Spinal cord (tissue), 10 donors: ENCODE data around the gene ZNF688. TPM values are rescaled to one million over a fixed set of nuclear protein-coding genes. Genes with fewer than 3 reads are reported as not detected.
A peak's percentile ranks its signal among the peaks of the same experiment; 100 is the strongest.

ENCODE experiments used
- DNase-seq, 6 donors: peaks; one replicate each; pipeline versions ENCODE4 v3.0.0 to v3.0.0-alpha.2; 2013 to 2015; ENCODE audit warnings: low spot score in 6 of 6, low read depth in 4 of 6
- H3K27ac ChIP-seq: one replicate; pipeline ENCODE4 v1.5.1; 2013; ENCODE audit warnings: low read depth, low read length, control low read depth
- H3K27me3 ChIP-seq: one replicate; pipeline ENCODE4 v1.6.1; 2013; ENCODE audit warnings: low read length; ENCODE audit not compliant: control insufficient read depth, insufficient read depth
- H3K36me3 ChIP-seq: one replicate; pipeline ENCODE4 v1.6.1; 2013; ENCODE audit warnings: low read length; ENCODE audit not compliant: control insufficient read depth, insufficient read depth
- H3K4me1 ChIP-seq: one replicate; pipeline ENCODE4 v1.6.1; 2013; ENCODE audit warnings: low read length; ENCODE audit not compliant: control insufficient read depth, insufficient read depth
- H3K4me3 ChIP-seq: one replicate; pipeline ENCODE4 v1.5.1; 2013; ENCODE audit warnings: low read depth, low read length, control low read depth
- H3K9me3 ChIP-seq: one replicate; pipeline ENCODE4 v1.6.1; 2013; ENCODE audit warnings: low read length; ENCODE audit not compliant: control insufficient read depth, insufficient read depth
- WGBS: methylation state at CpG from one replicate; pipeline ENCODE4 v1.1.5; 2013; ENCODE audit warnings: missing lambda C conversion rate; ENCODE audit not compliant: insufficient coverage; 5-methylcytosine and 5-hydroxymethylcytosine counted together
- polyA plus RNA-seq, 2 donors: library from polyadenylated mRNA; unstranded; fragments of 120-200 nt; gene quantifications; one replicate each; pipeline ENCODE4 v1.2.1, GENCODE V29; 2013; ENCODE audit not compliant: insufficient read length in 2 of 2
- total RNA-seq, 2 donors: library from RNA; depleted of rRNA in 1 of 2; stranded (reverse); fragments of 120-200 nt in 1 of 2; fragments of >200 nt in 1 of 2; gene quantifications; one replicate each; pipeline versions ENCODE4 v1.2.3 to v1.2.4, GENCODE V29; 2013 to 2014
- donor health status: healthy.

ZNF688 gene
- total and polyA plus RNA-seq, 4 donors: 4.5 to 23.0 (median 20.9) TPM

DNA sequence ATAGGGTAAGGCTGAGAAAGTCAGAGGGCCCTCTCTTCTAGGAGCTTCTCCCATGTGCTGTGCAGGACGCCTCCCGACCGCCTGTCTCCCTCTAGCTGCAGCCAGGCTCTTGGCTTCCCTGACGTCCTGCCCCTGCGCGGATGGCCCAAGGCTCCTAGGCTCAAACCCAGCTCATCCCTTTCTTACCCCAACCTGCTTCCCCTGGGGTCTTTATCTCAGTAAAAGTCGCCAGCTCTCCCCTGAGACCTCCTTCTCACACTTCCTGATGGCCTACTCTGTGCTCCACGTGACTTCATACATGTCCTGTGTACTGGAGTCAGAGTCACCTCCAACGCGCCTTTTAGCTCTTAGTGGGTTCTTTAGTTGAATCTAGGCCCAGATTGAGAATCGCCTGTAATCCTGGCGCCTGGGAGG lies 35.7 kb downstream of the ZNF688 start:
- Histone ChIP-seq H3K9me3 (no peaks in the 10 kb centered on the region), H3K36me3 (peaks cover 35% of the 10 kb centered on the region), H3K27ac (peak overlapping the region; percentile 94), H3K4me1 (peaks cover 21% of the 10 kb centered on the region), H3K4me3 (peak overlapping the region; percentile 92), H3K27me3 (no peaks in the 10 kb centered on the region)
- DNase-seq: peak in 2 of 6 donors; percentile 82 to 84
- 21% methylated on average over 10 of the region's 12 CpGs for WGBS

DNA sequence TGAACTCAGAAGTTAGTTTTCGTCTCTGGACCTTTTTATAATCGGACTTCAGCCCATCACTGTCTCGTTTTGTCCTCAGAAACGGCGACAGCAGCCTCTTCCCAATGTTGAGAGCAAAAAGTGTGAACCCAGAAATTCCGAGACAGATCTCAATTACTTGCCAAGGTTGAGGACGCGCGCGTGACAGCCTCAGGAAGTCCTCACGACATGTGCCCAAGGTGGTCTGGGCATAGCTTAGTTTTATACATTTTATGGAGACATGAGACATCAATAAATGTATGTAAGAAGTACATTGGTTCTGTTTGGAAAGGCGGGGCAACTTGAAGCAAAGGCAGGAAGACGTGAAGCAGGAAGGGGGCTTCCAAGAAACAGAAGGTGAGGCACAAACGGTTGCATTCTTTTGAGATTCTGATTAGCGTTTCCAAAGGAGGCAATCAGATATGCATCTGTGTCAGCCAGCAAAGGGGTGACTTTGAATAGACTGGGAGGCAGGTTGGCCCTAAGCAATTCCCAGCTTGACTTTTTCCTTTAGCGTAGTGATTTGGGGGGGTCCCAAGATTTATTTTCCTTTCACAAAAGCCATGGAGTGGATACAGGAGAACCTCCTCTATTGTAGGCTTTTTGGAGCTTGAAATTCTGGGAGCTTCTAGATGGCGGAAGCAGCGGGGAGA lies 36.3 kb downstream of the ZNF688 start:
- DNase-seq: no peak
- Histone ChIP-seq H3K27ac (peak overlapping the region; percentile 94), H3K9me3 (no peaks in the 10 kb centered on the region), H3K36me3 (peaks cover 38% of the 10 kb centered on the region), H3K4me1 (peaks cover 21% of the 10 kb centered on the region), H3K27me3 (no peaks in the 10 kb centered on the region), H3K4me3 (peak overlapping the region; percentile 92)
- WGBS: under 1% methylated on average over 15 of the region's 18 CpGs

DNA sequence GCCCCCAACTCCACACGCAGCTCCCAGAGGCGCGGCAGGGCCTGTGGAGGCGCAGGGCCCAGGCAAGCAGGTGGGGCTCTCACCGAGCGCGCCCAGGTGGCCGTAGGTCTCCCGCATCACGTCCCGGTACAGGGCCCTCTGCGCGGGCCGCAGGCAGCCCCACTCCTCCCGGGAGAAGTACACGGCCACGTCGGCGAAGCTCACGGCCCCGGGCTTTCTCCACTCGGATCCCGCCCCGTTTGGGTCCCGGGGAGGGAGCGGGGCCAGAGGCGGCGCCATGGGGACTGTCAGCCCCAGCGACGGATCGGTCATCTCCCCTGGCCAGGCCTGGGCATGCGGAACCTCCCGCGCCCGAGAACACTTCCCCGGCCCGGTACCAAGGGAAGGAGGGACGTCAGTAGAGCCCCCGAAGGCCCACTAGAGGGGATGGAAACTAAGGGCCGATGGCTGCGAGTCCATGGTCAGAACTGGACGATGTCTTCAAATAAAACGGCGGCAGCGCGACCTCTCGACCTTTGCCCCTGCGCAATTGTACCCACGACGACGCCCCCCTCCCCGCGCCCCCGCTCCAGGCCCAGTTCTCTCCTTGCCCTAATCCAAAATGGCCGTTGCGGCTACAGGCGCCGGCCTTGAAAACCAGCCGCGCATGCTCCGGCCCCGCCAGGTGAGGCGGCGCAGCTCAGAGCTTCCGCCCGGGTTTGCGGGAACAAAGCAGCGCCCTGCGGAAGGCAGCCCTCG lies 37.0 kb downstream of the ZNF688 start, which contains the start of gene ZNF747:
ZNF747 (minus strand) TSS at position 491 of the 738 bp plus-strand sequence; CDS start at position 312, 179 bp downstream.
- peak; percentile 87 to 98 (median 92) for DNase-seq
- H3K27ac ChIP-seq: peak within 1 kb of the TSS; percentile 94
- WGBS: under 1% methylated on average over 70 of the region's 70 CpGs
- H3K9me3 ChIP-seq: no peaks in the 10 kb centered on the region
- H3K4me3 ChIP-seq: peak within 1 kb of the TSS; percentile 92
- H3K27me3 ChIP-seq: no peaks in the 10 kb centered on the region
- peaks cover 36% of the 10 kb centered on the region for H3K36me3 ChIP-seq
- peaks cover 21% of the 10 kb centered on the region for H3K4me1 ChIP-seq

DNA sequence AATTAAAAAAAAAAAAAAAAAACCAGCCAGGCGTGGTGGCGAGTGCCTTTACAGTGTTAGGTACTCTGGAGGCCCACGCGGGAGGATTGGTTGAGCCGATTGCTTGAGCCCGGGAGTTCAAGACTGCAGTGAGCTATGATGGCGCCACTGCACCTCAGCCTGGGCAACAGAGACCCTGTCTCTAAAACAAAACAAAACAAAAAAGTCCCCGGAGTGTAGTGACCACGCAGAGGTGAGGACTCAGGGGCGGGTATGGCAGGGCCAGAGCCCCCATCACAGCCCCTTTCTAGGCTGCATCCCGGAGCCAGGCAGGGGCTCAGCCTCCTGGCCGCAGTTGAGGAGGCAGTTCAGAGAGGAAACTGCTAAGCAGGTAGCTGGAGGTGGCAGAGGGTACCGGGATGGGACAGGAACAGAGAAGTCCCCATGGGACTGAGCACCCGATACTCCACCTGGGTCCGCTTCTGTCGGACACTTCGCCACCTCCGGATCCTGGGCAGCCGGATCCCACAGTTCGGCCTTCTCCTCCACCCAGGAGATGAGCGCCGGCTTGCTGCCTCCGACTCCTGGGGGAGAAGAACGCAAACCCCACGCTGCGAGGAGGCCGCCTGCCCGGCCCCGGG lies 37.7 kb downstream of the ZNF688 start:
- no peak for DNase-seq
- 21% methylated on average over 24 of the region's 29 CpGs for WGBS
- Histone ChIP-seq H3K27me3 (no peaks in the 10 kb centered on the region), H3K4me3 (peak overlapping the region; percentile 92), H3K36me3 (peaks cover 32% of the 10 kb centered on the region), H3K4me1 (peaks cover 21% of the 10 kb centered on the region), H3K27ac (peak overlapping the region; percentile 94), H3K9me3 (no peaks in the 10 kb centered on the region)

DNA sequence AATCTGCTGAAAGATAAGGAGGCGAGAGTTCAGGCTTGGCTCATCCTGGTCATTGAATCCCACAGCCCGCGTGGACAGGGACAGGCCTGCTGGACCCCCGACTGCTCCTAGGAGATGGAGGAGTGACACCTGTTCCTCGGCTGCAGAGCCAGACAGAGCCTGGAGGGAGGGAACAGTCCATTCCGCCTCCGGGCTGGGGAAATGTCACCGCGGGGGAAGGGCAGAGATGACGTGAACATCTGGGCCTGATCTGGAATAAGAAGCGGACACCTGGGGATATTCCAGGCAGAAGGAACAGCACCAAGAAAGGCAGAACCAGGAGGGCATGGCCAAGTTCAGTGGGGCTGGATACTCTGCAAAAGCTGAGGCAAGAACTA lies 38.4 kb downstream of the ZNF688 start:
- peaks cover 32% of the 10 kb centered on the region for H3K36me3 ChIP-seq
- no peak overlapping the region for H3K27ac ChIP-seq
- WGBS: 81% methylated on average over 10 of the region's 11 CpGs
- H3K9me3 ChIP-seq: no peaks in the 10 kb centered on the region
- peaks cover 22% of the 10 kb centered on the region for H3K4me1 ChIP-seq
- no peak overlapping the region for H3K4me3 ChIP-seq
- no peak for DNase-seq
- H3K27me3 ChIP-seq: no peaks in the 10 kb centered on the region

DNA sequence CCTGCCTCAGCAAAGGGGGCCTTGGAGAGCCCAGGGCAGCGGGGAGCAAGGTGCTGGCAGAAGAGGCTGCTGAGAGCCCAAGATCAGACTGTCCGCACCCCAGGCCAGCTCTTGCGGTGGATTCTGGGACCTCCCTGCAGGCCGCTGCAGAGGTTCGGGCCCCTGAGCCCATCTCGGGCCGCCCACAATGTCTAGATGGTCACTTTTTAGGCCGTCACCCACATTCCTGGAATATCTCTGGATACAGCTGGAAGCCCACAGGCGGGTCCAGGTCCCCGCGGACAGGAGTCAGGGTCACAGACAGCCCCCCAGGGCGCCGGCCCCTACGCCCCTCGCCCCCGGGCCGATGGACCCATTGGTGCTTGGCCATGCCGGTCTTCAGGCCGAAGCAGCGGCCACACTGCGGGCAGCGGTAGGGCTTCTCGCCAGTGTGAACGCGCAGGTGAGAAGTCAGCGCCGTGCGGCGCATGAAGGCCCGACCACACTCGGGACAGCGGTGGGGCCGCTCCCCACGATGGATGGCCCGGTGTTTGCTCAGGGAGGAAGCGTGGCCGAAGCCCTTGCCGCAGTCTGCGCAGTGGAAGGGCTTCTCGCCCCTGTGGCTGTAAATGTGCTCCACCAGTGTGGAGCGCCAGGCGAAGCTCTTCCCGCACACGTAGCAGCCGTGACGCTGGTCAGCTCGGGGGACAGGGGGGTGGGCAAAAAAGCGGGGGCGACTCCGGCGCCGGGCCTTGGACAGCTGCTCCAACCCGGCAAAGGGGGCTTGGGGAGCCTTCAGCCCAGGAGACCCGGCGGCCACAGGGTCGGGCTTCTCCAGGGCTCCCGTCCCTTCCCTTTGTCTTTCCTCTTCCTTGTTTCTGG lies 39.0 kb downstream of the ZNF688 start:
- DNase-seq: no peak
- WGBS: 95% methylated on average over 52 of the region's 57 CpGs
- no peak overlapping the region for H3K27ac ChIP-seq
- H3K27me3 ChIP-seq: no peaks in the 10 kb centered on the region
- H3K4me1 ChIP-seq: peaks cover 29% of the 10 kb centered on the region
- H3K36me3 ChIP-seq: peaks cover 32% of the 10 kb centered on the region
- H3K4me3 ChIP-seq: no peak overlapping the region
- H3K9me3 ChIP-seq: no peaks in the 10 kb centered on the region

DNA sequence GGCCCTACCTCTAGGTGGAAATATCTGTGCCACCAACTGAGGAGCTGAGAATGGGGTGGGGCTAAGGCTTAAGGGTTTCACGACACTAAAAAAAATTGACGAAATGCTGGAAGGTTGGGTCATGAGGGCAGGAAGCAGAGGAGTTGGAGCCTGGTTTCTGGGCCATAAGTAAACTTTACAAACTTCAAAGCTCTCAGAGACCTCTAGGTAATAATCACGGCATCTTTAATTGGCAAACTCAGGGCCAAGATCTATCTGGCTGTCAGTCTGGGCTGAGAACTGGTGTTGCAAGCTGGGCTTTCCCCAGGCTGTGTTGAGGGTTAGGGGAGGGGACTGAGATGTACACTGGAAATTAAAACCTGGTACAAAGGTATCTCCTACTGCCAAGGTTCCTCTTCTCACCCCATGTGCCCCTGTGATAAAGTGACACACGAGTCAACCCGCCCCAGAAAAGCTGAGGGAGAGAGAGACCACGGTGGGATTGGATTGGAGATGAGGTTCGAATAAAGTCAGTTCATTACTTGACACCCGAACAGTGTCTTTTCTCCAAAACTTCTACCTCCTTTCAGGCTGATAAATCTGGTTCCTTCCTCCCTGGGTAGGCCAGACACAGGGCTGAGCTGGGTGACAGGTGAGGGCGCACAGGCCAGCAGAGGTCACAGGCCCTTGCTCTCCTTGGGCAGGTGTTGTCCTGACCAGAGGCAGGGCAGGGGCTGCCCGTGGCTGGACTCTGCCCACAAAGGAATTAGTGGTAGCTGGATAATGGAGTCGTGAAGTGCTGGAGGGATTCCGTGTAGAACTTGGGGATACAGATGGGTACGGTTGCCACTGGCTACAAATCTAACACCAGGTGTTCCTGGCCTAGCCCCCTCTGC lies 41.1 kb downstream of the ZNF688 start:
- Histone ChIP-seq H3K27me3 (no peaks in the 10 kb centered on the region), H3K4me1 (peaks cover 36% of the 10 kb centered on the region), H3K4me3 (no peak overlapping the region), H3K9me3 (no peaks in the 10 kb centered on the region), H3K27ac (no peak overlapping the region), H3K36me3 (peaks cover 32% of the 10 kb centered on the region)
- DNase-seq: no peak
- 92% methylated on average over 8 of the region's 13 CpGs for WGBS

DNA sequence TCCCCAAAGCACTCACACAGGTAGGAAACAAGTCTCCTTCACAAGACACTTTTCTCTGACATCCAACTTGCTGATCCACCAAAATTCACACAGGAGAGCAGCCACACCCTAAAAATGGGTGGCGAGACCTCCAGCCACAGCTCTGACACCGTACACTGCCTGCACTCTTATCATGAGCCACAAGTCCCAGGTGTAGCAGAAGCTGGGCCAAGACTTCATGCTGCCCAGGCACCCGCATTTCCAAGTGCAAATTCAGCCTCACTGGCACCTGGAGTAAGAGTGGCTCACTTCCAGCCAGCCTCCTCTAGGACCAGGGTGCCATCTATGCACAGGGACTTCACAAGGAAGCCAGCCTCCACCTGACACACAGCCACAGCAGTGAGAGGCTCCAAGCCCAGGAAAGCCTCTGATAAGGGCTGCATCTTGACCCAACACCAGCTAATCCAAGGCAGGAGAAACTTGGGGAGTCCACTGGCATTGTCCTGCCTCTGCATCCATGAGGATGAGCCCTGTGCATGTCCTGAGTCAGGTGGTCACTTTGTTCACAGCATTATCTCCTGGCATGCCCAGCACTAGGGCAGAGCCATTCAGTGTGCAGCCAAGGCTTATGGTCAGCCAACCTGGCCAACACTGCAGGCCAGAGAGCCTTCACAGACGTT lies 42.6 kb downstream of the ZNF688 start:
- peaks cover 48% of the 10 kb centered on the region for H3K4me1 ChIP-seq
- no peaks in the 10 kb centered on the region for H3K9me3 ChIP-seq
- no peak overlapping the region for H3K27ac ChIP-seq
- H3K4me3 ChIP-seq: no peak overlapping the region
- no peaks in the 10 kb centered on the region for H3K27me3 ChIP-seq
- no peak for DNase-seq
- H3K36me3 ChIP-seq: peaks cover 47% of the 10 kb centered on the region
- WGBS: 81% methylated on average over 4 of the region's 4 CpGs
